Stomach (tissue), 4 donors: ENCODE data around the gene KIR2DL4.
"Not testable (repeated sequence)": the region's sequence is repeated elsewhere in the genome, so short reads cannot be mapped to it uniquely, and the experiment has no call there.

Experiments
- CTCF ChIP-seq, 7 experiments: fragments of 450-650 bp in 4 of 7; fragments of 200-600 bp in 3 of 7; sonication (generic) in 3 of 7; IDR thresholded peaks; one replicate each; pipeline ENCODE4 v1.5.1; 2016 to 2019; ENCODE audit warnings: antibody characterized with exemption in 7 of 7, control low read depth in 2 of 7, mild to moderate bottlenecking in 1 of 7
- EP300 ChIP-seq: sonication (generic); formaldehyde crosslinking; IDR thresholded peaks from one replicate; pipeline ENCODE4 v1.6.1; 2017; ENCODE audit warnings: antibody characterized with exemption
- POLR2A ChIP-seq, 4 donors: fragments of 450-650 bp; IDR thresholded peaks; one replicate each; pipeline ENCODE4 v1.6.1; 2016; ENCODE audit warnings: antibody characterized with exemption in 4 of 4, control low read depth in 2 of 4, mild to moderate bottlenecking in 1 of 4, moderate library complexity in 1 of 4

- not testable (repeated sequence) for TF ChIP-seq CTCF (IDR thresholded peaks at IDR 0.05); POLR2A (IDR thresholded peaks at IDR 0.05); EP300
Measured at GRCh38 chr19:54850061-54850640, 46.7 kb downstream of the KIR2DL4 start, which contains the start of gene KIR3DL2.
